Activated gamma-delta T cell (primary cell): ENCODE results near the gene SLC25A27.
"Not testable (repeated sequence)": the region's sequence is repeated elsewhere in the genome, so short reads cannot be mapped to it uniquely, and the experiment has no call there.

ENCODE experiments used
- DNase-seq: peaks from one replicate; lab custom pipeline; 2025; lab: John Stamatoyannopoulos, UW
- total RNA-seq, 2 donors: gene quantifications; one replicate each; lab custom pipeline; 2026; lab: John Stamatoyannopoulos, UW

SLC25A27 gene
- 1.2 to 2.2 reads per million in 2 donors for total RNA-seq

DNA sequence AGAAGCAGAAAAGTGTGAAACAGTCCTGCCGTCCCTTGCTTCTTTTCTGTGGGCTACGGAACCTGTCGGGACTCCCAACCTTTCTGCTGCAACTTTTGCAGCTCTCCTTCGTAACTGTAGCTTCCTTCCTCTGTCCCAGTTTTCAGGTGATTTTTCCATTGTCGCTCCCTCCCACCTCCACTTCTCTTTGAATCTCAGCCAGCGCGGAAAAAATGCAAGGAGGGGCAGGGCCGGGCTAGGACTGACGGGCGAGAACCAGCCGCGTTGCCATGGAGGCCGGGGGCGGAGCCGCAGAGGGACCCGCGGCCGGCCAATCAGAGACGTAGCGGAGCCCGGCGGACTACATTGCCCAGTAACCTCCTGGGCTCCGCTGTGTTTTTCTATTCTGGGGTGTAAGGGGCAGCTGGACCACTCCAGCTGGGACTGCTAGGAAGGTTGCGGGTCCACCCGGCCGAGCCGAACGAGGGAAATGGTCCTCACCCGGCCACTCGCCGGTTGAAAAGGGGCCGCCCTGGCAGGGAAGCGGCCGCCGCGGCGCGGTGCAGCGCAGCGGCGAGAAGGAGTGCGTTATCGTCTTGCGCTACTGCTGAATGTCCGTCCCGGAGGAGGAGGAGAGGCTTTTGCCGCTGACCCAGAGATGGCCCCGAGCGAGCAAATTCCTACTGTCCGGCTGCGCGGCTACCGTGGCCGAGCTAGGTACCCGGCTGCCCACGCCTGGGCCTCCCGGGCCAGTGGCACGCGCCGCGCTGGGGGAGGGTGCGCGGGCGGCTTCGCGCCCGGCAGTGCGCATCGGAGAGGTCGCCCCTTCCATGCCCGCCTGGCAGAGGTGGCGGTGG lies at the start of gene SLC25A27, which contains the start of gene CYP39A1:
SLC25A27 (plus strand) TSS at position 373 of the 836 bp plus-strand sequence; CDS start at position 591, 218 bp downstream.
CYP39A1 (minus strand) TSS at position 216 of the 836 bp plus-strand sequence. CDS start 236 bp downstream, outside the sequence.
- peak; percentile 48 for DNase-seq

- DNase-seq, result no peak
These were observed 47.5 kb upstream of the SLC25A27 start for GRCh38 chr6:46605091-46605797.

DNA sequence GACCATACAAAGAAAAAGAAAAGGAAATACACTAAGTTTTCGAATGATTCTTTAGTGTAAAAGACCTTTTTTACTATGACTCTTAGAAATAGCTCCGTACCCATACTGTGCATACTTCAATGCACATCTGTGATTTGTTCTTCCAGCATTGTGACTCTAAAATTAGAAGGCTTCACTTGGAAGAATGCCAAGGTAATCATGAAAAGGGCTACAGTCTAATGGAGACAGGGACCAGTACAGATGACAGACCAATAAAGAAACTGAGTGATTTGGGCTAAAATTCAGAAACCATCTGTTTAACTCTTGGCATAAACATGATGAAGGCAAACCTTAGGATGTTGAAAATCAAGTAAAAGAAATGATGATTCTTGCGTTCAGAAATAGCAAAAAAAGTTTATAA lies 46.4 kb upstream of the SLC25A27 start:
- DNase-seq, result no peak

- no peak for DNase-seq
These were observed 41.8 kb upstream of the SLC25A27 start for GRCh38 chr6:46610862-46611553.

- no peak for DNase-seq
These were observed 40.1 kb upstream of the SLC25A27 start for GRCh38 chr6:46612645-46613044.

- no peak for DNase-seq
These were observed 34.0 kb upstream of the SLC25A27 start for GRCh38 chr6:46618726-46619125.

- no peak for DNase-seq
These were observed 26.4 kb upstream of the SLC25A27 start for GRCh38 chr6:46626228-46626909.

DNA sequence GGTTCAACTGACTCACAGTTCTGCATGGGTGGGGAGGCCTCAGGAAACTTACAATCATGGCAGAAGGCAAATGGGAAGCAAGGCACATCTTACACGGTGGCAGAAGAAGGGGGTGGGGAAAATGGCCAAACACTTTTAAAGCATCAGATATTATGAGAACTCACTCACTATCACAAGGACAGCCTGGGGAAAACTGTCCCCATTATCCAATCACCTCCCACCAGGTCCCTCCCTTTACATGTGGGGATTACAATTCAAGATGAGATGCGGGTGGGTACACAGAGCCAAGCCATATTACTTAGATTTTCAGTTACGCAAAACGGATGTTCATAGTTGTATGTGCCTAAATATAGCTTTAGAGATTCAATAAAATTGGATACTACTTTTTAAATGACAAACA lies 25.8 kb upstream of the SLC25A27 start:
- DNase-seq, result no peak

DNA sequence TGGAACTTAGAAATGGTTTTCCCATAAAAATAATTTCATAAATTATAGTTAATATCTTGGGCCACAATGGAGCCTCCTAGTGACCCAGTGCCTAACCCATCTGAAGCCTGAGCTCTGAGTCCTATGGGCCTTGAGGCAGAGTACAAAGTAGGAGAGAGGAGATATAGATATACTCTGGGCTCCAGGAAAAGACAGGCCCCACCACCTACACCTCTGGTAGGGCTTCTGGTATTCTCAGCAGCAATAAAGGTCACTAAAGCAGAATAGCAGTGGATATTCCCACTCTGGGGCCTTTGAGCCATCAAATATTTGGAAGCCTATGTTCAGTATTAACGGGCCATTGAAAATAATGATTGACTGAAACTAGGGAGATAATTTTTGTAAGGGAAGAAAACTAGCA lies 24.3 kb upstream of the SLC25A27 start:
- DNase-seq, result no peak

DNA sequence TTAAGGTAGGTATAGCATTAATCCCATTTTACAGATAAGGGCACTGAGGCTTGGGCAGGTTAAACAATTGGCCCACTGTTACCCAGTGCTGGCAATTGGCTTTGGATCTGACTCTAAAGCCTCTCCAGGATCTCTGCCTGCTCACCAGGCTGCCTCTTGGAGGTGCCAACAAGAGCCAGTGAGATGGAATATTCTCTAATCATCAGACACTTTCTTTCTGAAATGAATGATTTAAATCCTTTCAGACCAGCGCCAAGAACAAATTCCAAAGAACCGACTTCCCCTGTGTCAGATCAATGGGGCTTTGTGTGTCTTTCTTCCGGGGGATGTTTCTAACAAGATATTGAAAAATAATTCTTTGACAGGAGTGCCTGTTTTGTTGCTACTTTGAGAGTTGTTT lies 23.8 kb upstream of the SLC25A27 start:
- DNase-seq, result no peak

GRCh38 chr6:46629691-46630090 lies 23.1 kb upstream of the SLC25A27 start:
- no peak for DNase-seq

GRCh38 chr6:46632053-46632452 lies 20.7 kb upstream of the SLC25A27 start:
- no peak for DNase-seq

GRCh38 chr6:46635462-46635861 lies 17.3 kb upstream of the SLC25A27 start:
- DNase-seq, result no peak

DNA sequence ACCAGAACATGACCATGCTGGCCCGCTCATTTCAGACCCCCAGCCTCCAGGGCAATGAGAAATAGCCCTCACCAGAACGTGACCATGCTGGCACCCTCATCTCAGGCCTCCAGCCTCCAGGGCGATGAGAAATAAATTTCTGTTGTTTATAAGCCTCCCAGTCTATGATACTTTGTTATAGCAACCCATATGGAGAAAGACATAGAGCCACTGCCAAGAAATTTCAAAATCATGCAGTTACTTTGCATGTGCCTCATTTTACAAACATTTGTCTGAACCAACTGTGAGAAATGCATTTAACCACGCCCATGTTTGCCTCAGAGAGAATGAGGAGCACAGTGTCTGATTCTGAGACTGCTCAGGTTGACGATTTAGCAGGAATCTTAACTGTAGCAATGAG lies 15.6 kb upstream of the SLC25A27 start:
- no peak for DNase-seq

DNA sequence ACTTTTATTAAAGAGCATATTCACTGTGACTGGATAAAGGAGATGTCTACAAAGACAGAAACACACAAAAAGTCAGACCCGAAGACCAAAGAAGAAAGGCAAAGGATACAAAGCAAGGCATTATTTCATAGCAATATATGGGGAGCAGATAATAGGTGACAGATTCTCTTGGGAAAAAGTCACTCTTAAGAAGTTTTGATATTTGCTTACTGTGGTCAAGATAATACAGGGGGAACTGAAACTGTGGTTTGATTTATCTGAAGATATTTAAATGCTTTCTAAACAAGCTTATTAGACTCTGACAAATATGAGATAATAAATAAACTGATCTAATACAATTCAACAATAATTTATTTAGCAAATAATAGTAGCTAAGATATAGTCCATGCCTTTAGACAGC lies 14.8 kb upstream of the SLC25A27 start:
- no peak for DNase-seq

- DNase-seq, result no peak
These were observed 14.1 kb upstream of the SLC25A27 start for GRCh38 chr6:46638650-46639049.

DNA sequence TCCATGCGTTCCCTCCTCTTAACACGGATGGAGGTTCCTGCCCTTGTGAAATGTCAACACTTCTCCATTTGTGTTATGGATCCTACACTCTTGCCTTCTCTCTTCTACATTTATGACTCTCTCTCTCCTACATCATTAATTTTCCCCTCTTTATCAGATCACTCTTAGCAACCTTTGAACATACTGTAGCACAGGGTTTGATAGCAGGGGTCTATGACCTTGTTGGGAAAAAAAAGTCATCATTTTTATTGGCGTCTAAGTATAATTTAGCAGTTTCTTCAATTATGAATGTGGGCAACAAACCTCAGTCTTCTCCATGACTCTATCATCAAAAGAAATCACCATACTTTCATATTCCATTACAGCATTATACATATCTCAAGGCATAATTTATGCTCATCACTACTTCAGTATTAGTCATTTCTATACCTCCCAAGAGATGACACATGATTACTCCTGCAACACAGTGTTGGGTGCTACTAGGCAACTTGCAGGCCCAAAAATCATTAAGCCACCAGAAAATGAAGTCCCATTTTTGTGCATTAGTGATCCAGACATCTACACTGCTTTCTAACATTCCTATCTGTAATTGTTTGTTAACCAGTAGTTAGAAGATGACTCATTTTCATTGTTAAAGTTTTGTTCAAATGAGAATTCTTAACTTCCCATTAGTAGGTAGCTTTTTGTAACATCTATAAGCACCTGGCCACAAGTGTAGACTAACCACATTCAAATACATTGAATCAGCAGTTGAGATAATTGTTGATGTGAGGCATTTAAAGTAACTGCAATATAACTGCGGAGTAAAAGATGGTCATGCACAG lies 9.6 kb upstream of the SLC25A27 start:
- DNase-seq, result no peak

GRCh38 chr6:46645265-46645664 lies 7.5 kb upstream of the SLC25A27 start:
- no peak for DNase-seq

GRCh38 chr6:46648108-46648507 lies 4.7 kb upstream of the SLC25A27 start:
- DNase-seq, result not testable (repeated sequence)

- no peak for DNase-seq
These were observed 3.8 kb upstream of the SLC25A27 start for GRCh38 chr6:46648869-46649492.
